Measurements from ENCODE around the gene USB1.
"Not testable (repeated sequence)": the region's sequence is repeated elsewhere in the genome, so short reads cannot be mapped to it uniquely, and the experiment has no call there.

Gene USB1

GRCh38 chr16:57970319-57970718 lies 30.9 kb upstream of the USB1 start:
- H3K9ac ChIP-seq (ENCODE audit: low read length in 2 of 2): no peak overlapping the region
- H3K4me1 ChIP-seq (ENCODE audit: control insufficient read depth, insufficient read depth, low read length): no peaks in the 10 kb centered on the region
- H3K27ac ChIP-seq (ENCODE audit: low read length): no peak overlapping the region
- no peak overlapping the region for H3K4me3 ChIP-seq (ENCODE audit: low read length in 2 of 2)
- H3K27me3 ChIP-seq (ENCODE audit: control insufficient read depth in 1 of 2, insufficient read depth in 2 of 2, low read length in 2 of 2): no peaks in the 10 kb centered on the region
- H3K9me3 ChIP-seq (ENCODE audit: control insufficient read depth in 2 of 2, low read length in 2 of 2): no peaks in the 10 kb centered on the region
- H3K36me3 ChIP-seq (ENCODE audit: control insufficient read depth in 2 of 2, insufficient read depth in 2 of 2, low read length in 2 of 2): no peaks in the 10 kb centered on the region

- Histone ChIP-seq H3K9ac (ENCODE audit: low read length in 2 of 2) (no peak within 1 kb of the TSS), H3K27ac (ENCODE audit: low read length) (no peak within 1 kb of the TSS), H3K27me3 (ENCODE audit: control insufficient read depth in 1 of 2, insufficient read depth in 2 of 2, low read length in 2 of 2) (no peaks in the 10 kb centered on the region), H3K36me3 (ENCODE audit: control insufficient read depth in 2 of 2, insufficient read depth in 2 of 2, low read length in 2 of 2) (no peaks in the 10 kb centered on the region), H3K9me3 (ENCODE audit: control insufficient read depth in 2 of 2, low read length in 2 of 2) (no peaks in the 10 kb centered on the region), H3K4me3 (ENCODE audit: low read length in 2 of 2) (no peak within 1 kb of the TSS), H3K4me1 (ENCODE audit: control insufficient read depth, insufficient read depth, low read length) (peaks cover 1% of the 10 kb centered on the region)
These were observed 30.2 kb upstream of the USB1 start, which contains the start of gene CNGB1 for GRCh38 chr16:57970970-57971369. Gene CNGB1, minus strand, starts transcription at chr16:57971128. Its CDS starts 3,842 bp downstream, at chr16:57967286.

GRCh38 chr16:57971848-57972247 lies 29.4 kb upstream of the USB1 start:
- no peaks in the 10 kb centered on the region for H3K9me3 ChIP-seq (ENCODE audit: control insufficient read depth in 2 of 2, low read length in 2 of 2)
- H3K9ac ChIP-seq (ENCODE audit: low read length in 2 of 2): no peak overlapping the region
- peaks cover 8% of the 10 kb centered on the region for H3K4me1 ChIP-seq (ENCODE audit: control insufficient read depth, insufficient read depth, low read length)
- no peak overlapping the region for H3K27ac ChIP-seq (ENCODE audit: low read length)
- no peaks in the 10 kb centered on the region for H3K36me3 ChIP-seq (ENCODE audit: control insufficient read depth in 2 of 2, insufficient read depth in 2 of 2, low read length in 2 of 2)
- no peaks in the 10 kb centered on the region for H3K27me3 ChIP-seq (ENCODE audit: control insufficient read depth in 1 of 2, insufficient read depth in 2 of 2, low read length in 2 of 2)
- no peak overlapping the region for H3K4me3 ChIP-seq (ENCODE audit: low read length in 2 of 2)

- H3K4me1 ChIP-seq (ENCODE audit: control insufficient read depth, insufficient read depth, low read length): peaks cover 8% of the 10 kb centered on the region
- H3K9ac ChIP-seq (ENCODE audit: low read length in 2 of 2): no peak overlapping the region
- H3K27ac ChIP-seq (ENCODE audit: low read length): no peak overlapping the region
- H3K27me3 ChIP-seq (ENCODE audit: control insufficient read depth in 1 of 2, insufficient read depth in 2 of 2, low read length in 2 of 2): no peaks in the 10 kb centered on the region
- no peak overlapping the region for H3K4me3 ChIP-seq (ENCODE audit: low read length in 2 of 2)
- no peaks in the 10 kb centered on the region for H3K36me3 ChIP-seq (ENCODE audit: control insufficient read depth in 2 of 2, insufficient read depth in 2 of 2, low read length in 2 of 2)
- H3K9me3 ChIP-seq (ENCODE audit: control insufficient read depth in 2 of 2, low read length in 2 of 2): no peaks in the 10 kb centered on the region
These were observed 28.9 kb upstream of the USB1 start for GRCh38 chr16:57972306-57972705.

GRCh38 chr16:57976331-57976796 lies 24.8 kb upstream of the USB1 start:
- peaks cover 8% of the 10 kb centered on the region for H3K4me1 ChIP-seq (ENCODE audit: control insufficient read depth, insufficient read depth, low read length)
- no peak overlapping the region for H3K9ac ChIP-seq (ENCODE audit: low read length in 2 of 2)
- no peaks in the 10 kb centered on the region for H3K9me3 ChIP-seq (ENCODE audit: control insufficient read depth in 2 of 2, low read length in 2 of 2)
- H3K4me3 ChIP-seq (ENCODE audit: low read length in 2 of 2): no peak overlapping the region
- H3K27me3 ChIP-seq (ENCODE audit: control insufficient read depth in 1 of 2, insufficient read depth in 2 of 2, low read length in 2 of 2): no peaks in the 10 kb centered on the region
- H3K27ac ChIP-seq (ENCODE audit: low read length): no peak overlapping the region
- H3K36me3 ChIP-seq (ENCODE audit: control insufficient read depth in 2 of 2, insufficient read depth in 2 of 2, low read length in 2 of 2): no peaks in the 10 kb centered on the region

- no peaks in the 10 kb centered on the region for H3K36me3 ChIP-seq (ENCODE audit: control insufficient read depth in 2 of 2, insufficient read depth in 2 of 2, low read length in 2 of 2)
- no peaks in the 10 kb centered on the region for H3K9me3 ChIP-seq (ENCODE audit: control insufficient read depth in 2 of 2, low read length in 2 of 2)
- H3K27ac ChIP-seq (ENCODE audit: low read length): no peak overlapping the region
- no peak overlapping the region for H3K4me3 ChIP-seq (ENCODE audit: low read length in 2 of 2)
- no peak overlapping the region for H3K9ac ChIP-seq (ENCODE audit: low read length in 2 of 2)
- peaks cover 8% of the 10 kb centered on the region for H3K4me1 ChIP-seq (ENCODE audit: control insufficient read depth, insufficient read depth, low read length)
- H3K27me3 ChIP-seq (ENCODE audit: control insufficient read depth in 1 of 2, insufficient read depth in 2 of 2, low read length in 2 of 2): no peaks in the 10 kb centered on the region
These were observed 23.7 kb upstream of the USB1 start for GRCh38 chr16:57977418-57978069.

- H3K4me3 ChIP-seq (ENCODE audit: low read length in 2 of 2); H3K27me3 ChIP-seq (ENCODE audit: control insufficient read depth in 1 of 2, insufficient read depth in 2 of 2, low read length in 2 of 2); H3K9ac ChIP-seq (ENCODE audit: low read length in 2 of 2); H3K27ac ChIP-seq (ENCODE audit: low read length); H3K36me3 ChIP-seq (ENCODE audit: control insufficient read depth in 2 of 2, insufficient read depth in 2 of 2, low read length in 2 of 2); H3K4me1 ChIP-seq (ENCODE audit: control insufficient read depth, insufficient read depth, low read length); H3K9me3 ChIP-seq (ENCODE audit: control insufficient read depth in 2 of 2, low read length in 2 of 2): not testable (repeated sequence)
These were observed 23.1 kb upstream of the USB1 start for GRCh38 chr16:57978070-57978465.

GRCh38 chr16:57979006-57979585 lies 22.1 kb upstream of the USB1 start:
- no peak overlapping the region for H3K9ac ChIP-seq (ENCODE audit: low read length in 2 of 2)
- H3K4me1 ChIP-seq (ENCODE audit: control insufficient read depth, insufficient read depth, low read length): peaks cover 8% of the 10 kb centered on the region
- H3K36me3 ChIP-seq (ENCODE audit: control insufficient read depth in 2 of 2, insufficient read depth in 2 of 2, low read length in 2 of 2): no peaks in the 10 kb centered on the region
- H3K4me3 ChIP-seq (ENCODE audit: low read length in 2 of 2): no peak overlapping the region
- H3K9me3 ChIP-seq (ENCODE audit: control insufficient read depth in 2 of 2, low read length in 2 of 2): no peaks in the 10 kb centered on the region
- no peak overlapping the region for H3K27ac ChIP-seq (ENCODE audit: low read length)
- no peaks in the 10 kb centered on the region for H3K27me3 ChIP-seq (ENCODE audit: control insufficient read depth in 1 of 2, insufficient read depth in 2 of 2, low read length in 2 of 2)

GRCh38 chr16:57981636-57982035 lies 19.6 kb upstream of the USB1 start:
- no peak overlapping the region for H3K9ac ChIP-seq (ENCODE audit: low read length in 2 of 2)
- H3K9me3 ChIP-seq (ENCODE audit: control insufficient read depth in 2 of 2, low read length in 2 of 2): no peaks in the 10 kb centered on the region
- no peak overlapping the region for H3K27ac ChIP-seq (ENCODE audit: low read length)
- H3K27me3 ChIP-seq (ENCODE audit: control insufficient read depth in 1 of 2, insufficient read depth in 2 of 2, low read length in 2 of 2): peaks cover 0 to 2% of the 10 kb centered on the region in 2 donors
- peaks cover 13% of the 10 kb centered on the region for H3K4me1 ChIP-seq (ENCODE audit: control insufficient read depth, insufficient read depth, low read length)
- no peaks in the 10 kb centered on the region for H3K36me3 ChIP-seq (ENCODE audit: control insufficient read depth in 2 of 2, insufficient read depth in 2 of 2, low read length in 2 of 2)
- H3K4me3 ChIP-seq (ENCODE audit: low read length in 2 of 2): no peak overlapping the region

- Histone ChIP-seq H3K27me3 (ENCODE audit: control insufficient read depth in 1 of 2, insufficient read depth in 2 of 2, low read length in 2 of 2) (peaks cover 0 to 2% of the 10 kb centered on the region in 2 donors), H3K36me3 (ENCODE audit: control insufficient read depth in 2 of 2, insufficient read depth in 2 of 2, low read length in 2 of 2) (no peaks in the 10 kb centered on the region), H3K4me3 (ENCODE audit: low read length in 2 of 2) (no peak overlapping the region), H3K9ac (ENCODE audit: low read length in 2 of 2) (no peak overlapping the region), H3K27ac (ENCODE audit: low read length) (no peak overlapping the region), H3K9me3 (ENCODE audit: control insufficient read depth in 2 of 2, low read length in 2 of 2) (no peaks in the 10 kb centered on the region), H3K4me1 (ENCODE audit: control insufficient read depth, insufficient read depth, low read length) (peaks cover 13% of the 10 kb centered on the region)
These were observed 18.8 kb upstream of the USB1 start for GRCh38 chr16:57982385-57982784.

Data from stomach smooth muscle (tissue), 2 donors.